Measurements from ENCODE around the gene ATRIP.
A peak's percentile ranks its signal among the peaks of the same experiment; 100 is the strongest.

The ATRIP gene

GRCh38 chr3:48468329-48468731 is 21.8 kb downstream of the ATRIP start:
- Histone ChIP-seq H3K27ac (ENCODE audit: low read depth, low read length) (0 out of 2 replicates have a peak overlapping the region, but pooled peaks have one; percentile 76), H3K27me3 (ENCODE audit: control insufficient read depth, low read length) (no peaks in the 10 kb centered on the region), H3K4me1 (ENCODE audit: control insufficient read depth, low read length) (peaks cover 70% of the 10 kb centered on the region), H3K79me2 (ENCODE audit: control insufficient read depth, low read length) (peaks cover 71% of the 10 kb centered on the region), H3K36me3 (ENCODE audit: control insufficient read depth, low read length) (peaks cover 67% of the 10 kb centered on the region), H3F3A (ENCODE audit: control insufficient read depth, insufficient read depth) (peaks cover 3% of the 10 kb centered on the region; the same call in 1 of the 2 replicates), H3K4me3 (ENCODE audit: low read length) (peak overlapping the region; percentile 96), H3K4me2 (ENCODE audit: low read length) (peak overlapping the region; percentile 97), H4K20me1 (ENCODE audit: control insufficient read depth, insufficient read depth, low read depth, low read length) (no peaks in the 10 kb centered on the region), H3K9me3 (ENCODE audit: control insufficient read depth, insufficient read depth, low read length) (no peaks in the 10 kb centered on the region), H3K9me2 (replicated peaks; ENCODE audit: control insufficient read depth, low read length) (no peaks in the 10 kb centered on the region)
- no peak for TF ChIP-seq EZH2phosphoT487 (IDR thresholded peaks at IDR 0.05; ENCODE audit: borderline replicate concordance, low read length)
- no peak for TF ChIP-seq CTCF (IDR thresholded peaks at IDR 0.05; ENCODE audit: low read depth, low read length, poor library complexity, severe bottlenecking)

GRCh38 chr3:48469046-48469915 is 22.7 kb downstream of the ATRIP start:
- no peak for TF ChIP-seq EZH2phosphoT487 (IDR thresholded peaks at IDR 0.05; ENCODE audit: borderline replicate concordance, low read length)
- no peak for TF ChIP-seq CTCF (IDR thresholded peaks at IDR 0.05; ENCODE audit: low read depth, low read length, poor library complexity, severe bottlenecking)
- Histone ChIP-seq H3K9me2 (replicated peaks; ENCODE audit: control insufficient read depth, low read length) (no peaks in the 10 kb centered on the region), H3K4me3 (ENCODE audit: low read length) (peak overlapping the region; percentile 96; the same call in 1 of the 2 replicates), H3K79me2 (ENCODE audit: control insufficient read depth, low read length) (peaks cover 71% of the 10 kb centered on the region), H3K27me3 (ENCODE audit: control insufficient read depth, low read length) (no peaks in the 10 kb centered on the region), H3K36me3 (ENCODE audit: control insufficient read depth, low read length) (peaks cover 67% of the 10 kb centered on the region), H3K4me1 (ENCODE audit: control insufficient read depth, low read length) (peaks cover 75% of the 10 kb centered on the region), H3F3A (ENCODE audit: control insufficient read depth, insufficient read depth) (peaks cover under 1% of the 10 kb centered on the region; the same call in 1 of the 2 replicates), H3K27ac (ENCODE audit: low read depth, low read length) (peak overlapping the region; percentile 45), H3K4me2 (ENCODE audit: low read length) (peak overlapping the region; percentile 97), H3K9me3 (ENCODE audit: control insufficient read depth, insufficient read depth, low read length) (no peaks in the 10 kb centered on the region), H4K20me1 (ENCODE audit: control insufficient read depth, insufficient read depth, low read depth, low read length) (no peaks in the 10 kb centered on the region)

GRCh38 chr3:48470286-48470685 is 23.7 kb downstream of the ATRIP start:
- H3K9me2 ChIP-seq (replicated peaks; ENCODE audit: control insufficient read depth, low read length) = no peaks in the 10 kb centered on the region
- no peaks in the 10 kb centered on the region for H3F3A ChIP-seq (ENCODE audit: control insufficient read depth, insufficient read depth)
- peak overlapping the region; percentile 45 for H3K27ac ChIP-seq (ENCODE audit: low read depth, low read length)
- no peaks in the 10 kb centered on the region for H4K20me1 ChIP-seq (ENCODE audit: control insufficient read depth, insufficient read depth, low read depth, low read length)
- H3K9me3 ChIP-seq (ENCODE audit: control insufficient read depth, insufficient read depth, low read length) = no peaks in the 10 kb centered on the region
- peaks cover 73% of the 10 kb centered on the region for H3K4me1 ChIP-seq (ENCODE audit: control insufficient read depth, low read length)
- peaks cover 59% of the 10 kb centered on the region for H3K36me3 ChIP-seq (ENCODE audit: control insufficient read depth, low read length)
- peak overlapping the region; percentile 97 for H3K4me2 ChIP-seq (ENCODE audit: low read length)
- H3K4me3 ChIP-seq (ENCODE audit: low read length) = peak overlapping the region; percentile 37
- peaks cover 71% of the 10 kb centered on the region for H3K79me2 ChIP-seq (ENCODE audit: control insufficient read depth, low read length)
- TF ChIP-seq CTCF (IDR thresholded peaks at IDR 0.05; ENCODE audit: low read depth, low read length, poor library complexity, severe bottlenecking) (no peak), EZH2phosphoT487 (IDR thresholded peaks at IDR 0.05; ENCODE audit: borderline replicate concordance, low read length) (no peak)
- H3K27me3 ChIP-seq (ENCODE audit: control insufficient read depth, low read length) = no peaks in the 10 kb centered on the region
